Non-pigmented ciliary epithelial cell (primary cell): ENCODE results near the gene SYMPK.

Source experiments
- DNase-seq: peaks from one replicate; pipeline ENCODE4 v3.0.0-alpha.2; 2010; ENCODE audit warnings: low read depth

Gene SYMPK

DNA sequence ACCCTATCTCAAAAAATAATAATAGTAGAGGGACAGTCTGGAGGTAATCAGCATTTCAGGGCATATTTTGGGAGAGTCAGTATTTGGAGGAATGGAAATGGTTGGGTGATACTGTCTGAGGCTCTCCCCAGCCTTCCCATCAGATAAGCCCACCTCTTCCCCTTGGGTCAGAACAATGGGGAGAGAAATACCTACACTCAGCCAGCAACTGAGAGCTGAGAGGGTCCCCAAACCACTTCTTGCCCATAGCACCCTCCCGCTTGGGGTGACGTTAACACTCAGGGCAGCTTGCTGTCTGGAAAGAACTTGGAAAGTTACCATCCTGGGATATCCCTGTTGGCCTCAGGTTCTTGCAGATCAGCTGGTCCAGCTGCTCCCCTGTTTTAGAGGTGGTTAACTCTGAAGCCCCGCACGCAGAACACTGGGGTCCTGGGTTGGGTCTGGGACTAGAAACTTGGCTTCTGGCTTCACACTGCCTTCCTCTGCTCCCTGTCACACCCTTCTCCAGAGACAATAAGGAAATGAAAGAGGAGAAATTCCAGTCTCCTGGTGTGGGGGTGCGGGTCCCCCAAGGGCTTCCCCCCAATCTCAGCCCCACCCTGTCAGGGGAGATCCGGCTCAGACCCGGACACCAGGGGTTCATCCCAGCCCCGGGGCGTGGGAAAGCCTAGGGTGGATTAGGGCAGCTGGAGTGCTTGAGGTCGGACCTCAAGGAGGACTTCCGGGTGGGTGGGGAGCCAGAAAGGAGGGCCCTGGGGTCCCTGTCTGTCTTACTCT lies 3.6 kb upstream of the SYMPK start:
- DNase-seq: no peak

DNA sequence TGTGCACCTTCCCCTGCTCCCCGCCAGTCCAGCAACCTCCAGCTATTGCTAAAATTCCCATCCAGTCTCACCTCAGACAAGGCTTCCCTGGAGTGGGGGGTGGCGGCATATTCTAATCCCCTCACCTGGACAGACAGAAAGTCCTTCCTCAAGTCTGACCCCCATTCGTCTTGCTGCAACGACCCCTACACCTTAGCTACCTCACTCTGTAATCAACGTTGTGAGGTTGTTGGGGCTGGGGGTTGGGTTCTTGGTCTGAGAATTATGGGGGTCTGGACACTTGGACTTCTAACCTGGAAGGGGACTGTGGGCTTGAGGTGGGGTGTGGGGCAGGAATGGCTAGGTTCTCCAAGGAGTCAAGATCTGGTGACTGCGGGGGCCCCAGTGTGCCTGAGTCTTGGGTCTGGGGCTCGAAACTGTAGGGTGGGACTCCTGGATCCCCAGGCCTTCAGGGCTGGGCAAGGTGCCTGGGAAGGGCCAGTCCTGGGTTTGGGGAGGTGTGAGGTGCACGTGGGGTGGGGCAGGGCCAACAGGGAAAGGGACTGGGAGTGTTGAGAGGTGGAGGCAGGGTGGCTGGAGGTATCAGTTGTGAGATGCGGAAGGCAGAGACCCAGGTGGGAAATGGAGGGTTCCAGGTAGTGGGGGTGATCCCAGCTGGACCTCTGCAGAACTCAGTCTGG lies 2.5 kb upstream of the SYMPK start:
- no peak for DNase-seq

DNA sequence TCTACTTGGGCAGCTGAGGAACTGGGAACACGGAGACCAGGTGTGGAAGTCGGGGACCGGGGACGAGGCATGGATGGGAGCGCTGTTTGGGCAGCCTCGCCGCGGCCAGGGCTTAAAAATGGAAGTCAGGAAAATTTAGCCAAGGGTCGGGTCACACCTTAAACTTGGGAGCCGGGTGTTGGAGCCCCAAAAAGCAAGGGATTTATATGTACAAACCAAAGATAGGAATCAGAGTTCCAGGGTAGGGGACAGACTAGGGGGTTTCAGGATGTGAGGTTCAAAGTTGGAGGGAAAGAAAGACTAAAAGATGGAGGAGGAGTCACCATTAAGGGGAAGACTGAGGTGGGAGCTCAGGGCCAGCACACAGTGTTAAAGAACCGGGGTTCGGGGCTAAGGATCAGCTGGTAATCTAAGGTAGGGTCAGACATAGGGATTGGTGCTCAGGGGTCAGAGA lies 1.7 kb upstream of the SYMPK start:
- no peak for DNase-seq

DNA sequence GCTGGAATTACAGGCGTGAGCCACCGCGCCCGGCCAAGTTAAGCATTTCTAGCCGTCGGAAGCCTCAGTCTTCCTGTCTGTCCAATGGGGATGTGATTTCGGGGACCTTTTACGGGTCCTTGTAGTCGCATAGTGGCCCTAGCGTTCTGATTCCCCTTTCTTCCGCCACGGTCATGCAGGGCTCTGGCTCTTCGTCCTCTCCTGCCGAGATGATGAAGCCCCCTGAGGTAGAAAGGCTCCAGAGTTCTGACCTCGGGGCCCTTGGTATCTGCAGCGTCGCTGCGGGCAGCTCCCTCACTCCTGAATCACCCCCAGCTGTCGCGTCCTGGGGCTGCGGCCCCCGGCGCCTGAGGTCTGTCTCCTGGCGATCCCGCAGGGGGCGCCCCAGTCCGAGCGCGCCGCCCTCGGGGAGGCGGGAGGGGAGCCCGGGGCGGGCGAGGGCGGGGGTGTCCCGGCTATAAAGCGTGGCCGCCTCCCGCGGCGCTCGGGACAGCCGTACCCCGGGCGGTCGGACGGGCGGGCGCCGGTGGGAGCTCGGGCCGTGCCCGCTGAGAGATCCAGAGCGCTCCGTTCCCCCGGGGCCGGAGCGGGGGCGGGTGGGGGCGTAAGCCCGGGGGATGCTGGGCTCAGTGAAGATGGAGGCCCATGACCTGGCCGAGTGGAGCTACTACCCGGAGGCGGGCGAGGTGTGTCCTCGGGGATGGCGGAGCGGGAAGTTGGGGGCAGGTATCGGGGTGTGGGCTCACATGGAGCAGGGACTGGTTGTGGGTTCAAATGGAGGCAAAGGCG lies 1.1 kb upstream of the SYMPK start, which contains the start of gene FOXA3:
TSS of gene FOXA3 (plus strand) at position 487 of the 789 bp plus-strand sequence. CDS start at position 618, 131 bp downstream.
- DNase-seq: no peak

DNA sequence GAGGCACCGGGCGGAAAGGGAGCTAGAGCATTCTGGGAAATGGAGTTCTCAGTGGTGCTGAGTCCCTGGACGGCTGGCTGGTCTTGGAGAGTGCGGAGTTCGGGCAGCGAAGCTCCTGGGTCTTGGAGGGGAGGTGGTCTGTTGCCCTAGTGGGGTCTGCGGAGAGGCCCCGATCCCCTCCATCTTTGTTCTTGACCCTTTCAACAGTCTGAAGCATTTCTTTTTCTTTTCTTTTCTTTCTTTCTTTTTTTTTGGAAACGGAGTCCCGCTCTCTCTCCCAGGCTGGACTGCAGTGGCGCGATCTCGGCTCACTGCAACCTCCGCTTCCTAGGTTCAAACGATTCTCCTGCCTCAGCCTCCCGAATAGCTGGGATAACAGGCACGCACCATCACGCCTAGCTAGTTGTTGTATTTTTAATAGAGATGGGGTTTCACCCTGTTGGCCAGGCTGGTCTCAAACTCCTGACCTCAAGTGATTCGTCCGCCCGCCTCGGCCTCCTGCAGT lies 440 bp upstream of the SYMPK start:
- no peak for DNase-seq

DNA sequence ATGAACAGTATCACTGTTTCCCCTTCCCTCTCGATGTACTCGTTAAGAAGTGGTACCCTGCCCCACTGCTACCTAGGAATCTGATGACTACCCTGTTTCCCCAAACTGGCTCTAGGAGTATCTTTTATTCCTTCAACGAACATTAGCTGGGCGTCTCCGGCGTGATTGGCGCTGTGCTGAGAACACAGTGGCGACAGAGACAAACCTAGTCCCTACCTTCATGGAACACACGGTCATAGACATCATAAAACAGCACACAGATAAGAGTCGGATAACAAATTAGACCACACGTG lies 730 bp downstream of the SYMPK start:
- DNase-seq: no peak

DNA sequence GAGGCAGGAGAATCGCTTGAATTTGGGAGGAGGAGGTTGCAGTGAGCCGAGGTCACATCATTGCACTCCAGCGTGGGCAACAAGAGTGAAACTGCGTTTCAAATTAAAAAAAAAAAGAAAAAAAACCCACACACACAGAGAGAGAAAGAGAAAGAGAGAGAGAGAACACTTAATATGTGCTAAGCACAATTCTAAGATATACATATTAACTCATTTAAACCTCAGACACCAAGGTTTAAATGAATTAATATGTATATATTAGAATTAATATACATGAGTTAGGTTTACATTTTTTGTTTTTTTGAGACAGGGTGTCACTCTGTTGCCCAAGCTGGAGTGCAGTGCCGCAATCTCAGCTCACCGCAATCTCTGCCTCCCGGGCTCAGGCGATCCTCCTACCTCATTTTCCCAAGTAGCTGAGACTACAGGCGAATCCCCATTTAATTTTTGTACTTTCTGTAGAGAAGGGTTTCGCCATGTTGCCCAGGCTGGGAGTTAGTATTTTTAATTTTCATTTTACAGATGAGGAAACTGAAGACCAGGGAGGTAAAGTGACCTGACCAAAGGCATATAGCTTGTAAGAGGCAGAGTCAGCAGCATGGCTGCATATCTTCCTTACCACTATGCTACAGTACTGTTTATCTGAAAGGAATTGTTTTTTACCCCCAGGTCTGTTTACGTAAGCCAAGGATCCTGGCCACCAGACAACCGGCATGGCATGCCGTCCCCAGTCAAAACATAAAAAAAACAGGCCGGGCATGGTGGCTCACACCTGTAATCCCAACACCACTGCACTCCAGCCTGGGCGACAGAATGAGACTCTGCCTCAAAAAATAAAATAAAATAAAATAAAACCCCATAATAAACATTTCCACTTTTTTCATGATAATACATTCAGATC lies 2.3 kb downstream of the SYMPK start:
- DNase-seq: no peak

DNA sequence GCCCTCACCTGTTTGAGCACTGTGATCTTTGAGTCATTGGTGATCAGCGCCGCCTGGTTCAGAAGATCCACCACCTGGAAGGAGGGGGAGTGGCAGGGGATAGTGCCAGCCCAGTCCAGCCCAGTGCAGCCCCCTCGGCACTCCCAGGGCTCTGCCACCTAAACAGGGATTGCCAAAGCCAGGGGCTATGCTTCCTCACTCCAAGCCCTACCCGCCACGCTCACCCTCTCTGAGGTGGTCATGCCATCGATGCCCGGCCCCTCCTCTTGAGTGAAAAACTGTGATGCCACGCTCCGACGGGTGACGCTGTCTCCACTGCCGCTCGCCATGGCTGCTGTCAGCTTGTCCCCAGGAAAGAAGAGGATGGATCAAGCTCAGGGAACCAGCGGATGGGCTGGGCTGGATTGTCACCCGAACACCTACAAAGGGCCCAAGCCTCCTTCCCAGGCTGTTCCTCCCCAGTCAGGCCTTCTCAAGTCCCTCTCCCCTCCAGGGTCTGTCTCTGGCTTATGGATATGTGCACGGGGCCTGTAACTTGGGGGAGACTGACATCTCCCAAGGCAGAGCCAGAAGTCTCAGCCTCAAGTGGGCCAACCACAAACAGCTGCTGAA lies 8.7 kb downstream of the SYMPK start:
- DNase-seq: no peak

DNA sequence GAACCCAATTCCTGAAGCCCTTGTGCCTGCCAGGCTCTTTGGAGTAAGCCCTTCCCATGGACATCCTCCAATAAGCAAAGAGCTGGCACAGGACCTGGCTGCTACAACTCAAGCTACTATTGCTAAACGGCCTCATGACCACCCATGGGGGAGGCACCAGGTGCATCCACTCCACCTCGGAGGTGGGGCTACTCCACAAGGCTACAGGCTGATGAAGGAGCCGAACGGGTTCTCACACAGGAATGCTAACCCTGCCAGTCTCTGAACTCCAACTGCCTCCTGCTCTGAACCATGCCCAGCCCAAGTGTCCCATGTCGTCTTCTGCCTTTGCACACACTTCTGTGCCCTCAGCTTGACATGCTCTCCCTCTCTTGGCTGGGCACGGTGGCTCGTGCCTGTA lies 10.0 kb downstream of the SYMPK start:
- DNase-seq: no peak

DNA sequence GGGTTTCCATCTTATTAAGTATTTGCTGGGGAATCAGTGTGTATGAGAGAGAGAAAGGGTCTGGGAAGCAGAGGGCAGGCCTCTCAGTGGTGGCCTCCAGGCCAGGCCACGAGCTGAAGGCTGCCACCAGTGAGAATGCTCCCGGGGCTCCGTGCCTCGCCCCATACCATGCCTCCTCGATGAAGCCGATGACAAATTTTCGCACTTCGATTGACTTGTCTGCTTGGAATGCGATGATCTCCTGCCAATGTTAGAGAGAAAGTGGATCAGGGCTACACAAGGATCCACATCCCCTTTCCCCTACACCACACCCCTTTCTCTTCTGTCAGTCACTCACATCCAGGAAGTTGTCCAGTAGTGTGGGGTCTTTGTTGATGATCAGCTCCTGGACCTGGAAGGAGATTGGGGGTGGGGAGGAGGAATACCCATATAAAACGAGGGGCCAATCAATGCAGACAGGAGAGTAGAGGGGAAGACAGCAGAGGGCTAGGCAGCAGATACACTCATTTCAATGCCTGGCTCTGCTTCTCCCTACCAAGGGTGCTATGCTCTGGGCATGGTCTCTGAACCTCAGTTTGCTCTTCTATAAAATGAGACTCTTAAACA lies 10.7 kb downstream of the SYMPK start:
- no peak for DNase-seq

DNA sequence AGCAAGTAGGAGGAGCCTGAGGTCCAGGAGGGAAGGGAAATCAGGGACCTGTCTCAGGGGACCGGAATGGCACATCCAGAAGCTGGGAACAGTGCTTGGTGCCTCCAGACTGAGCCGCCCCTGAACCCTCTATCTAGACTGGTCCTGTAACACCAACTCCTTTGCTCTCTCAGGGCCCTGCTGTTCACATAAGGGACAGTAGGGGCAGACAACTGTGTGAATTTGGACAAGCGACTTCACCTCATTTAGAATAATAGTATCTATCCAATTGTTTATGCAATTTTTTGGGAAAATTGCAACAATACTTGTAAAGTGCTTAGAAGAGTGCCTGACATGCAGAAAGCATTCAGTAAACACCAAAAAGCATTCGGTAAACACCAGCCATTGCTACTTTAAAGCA lies 14.0 kb downstream of the SYMPK start:
- DNase-seq: no peak

DNA sequence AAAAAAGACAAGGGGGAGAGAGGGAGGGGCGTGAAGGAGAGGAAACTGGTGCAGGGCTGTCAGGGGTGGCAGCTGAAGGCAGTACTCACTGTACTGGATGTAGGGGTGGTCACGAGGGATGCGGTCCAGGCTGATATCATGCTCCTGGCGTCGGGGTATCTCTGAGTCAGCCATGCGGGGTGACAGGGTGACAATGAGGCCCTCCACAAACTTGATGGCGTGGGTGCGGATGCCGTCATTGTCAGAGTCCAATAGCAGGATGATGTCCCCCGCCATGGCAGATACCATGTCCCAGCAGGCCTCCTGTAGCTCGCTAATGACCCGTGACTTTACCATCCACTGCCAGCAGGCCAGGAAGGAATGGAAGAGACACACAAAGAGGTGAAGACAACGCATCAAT lies 15.3 kb downstream of the SYMPK start:
- DNase-seq: no peak

DNA sequence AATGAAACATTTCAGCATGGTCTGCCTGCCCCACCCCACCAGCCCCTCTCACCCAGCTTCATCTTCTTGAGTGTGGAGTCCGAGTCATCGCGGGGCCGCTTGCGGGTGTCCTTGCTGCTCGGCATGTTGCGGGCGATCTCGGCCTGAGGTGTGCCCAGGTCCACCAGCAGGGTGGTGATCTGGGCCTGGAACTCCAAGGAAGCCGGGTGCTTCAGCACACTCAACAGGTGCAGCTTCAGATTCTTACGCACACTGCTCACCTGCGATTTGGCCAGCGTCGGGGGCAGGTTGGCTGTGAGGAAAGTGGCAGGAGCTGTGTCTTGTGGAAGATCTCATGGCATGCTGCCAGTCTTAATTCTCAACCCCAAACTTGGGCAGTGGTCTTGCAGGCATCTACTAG lies 20.7 kb downstream of the SYMPK start:
- no peak for DNase-seq

DNA sequence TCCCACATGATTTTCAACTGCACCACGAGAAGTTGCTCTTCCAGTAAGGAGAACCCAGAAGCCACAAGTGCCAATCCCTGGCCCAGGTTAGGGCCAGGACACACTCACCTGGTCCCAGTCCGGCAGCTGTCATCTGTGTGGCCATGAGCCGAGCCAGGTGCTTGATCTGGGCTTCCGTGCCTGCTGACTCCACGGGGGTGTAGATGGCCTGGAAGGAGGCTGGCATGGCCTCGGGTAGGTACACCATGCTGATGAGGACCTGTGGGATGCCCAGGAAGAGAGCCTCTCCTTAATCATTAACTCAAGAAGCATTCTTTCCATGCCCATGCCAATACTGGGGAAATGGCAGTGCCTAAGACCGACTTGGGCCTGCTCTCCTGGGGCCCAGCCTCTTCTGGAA lies 28.0 kb downstream of the SYMPK start:
- DNase-seq: no peak

DNA sequence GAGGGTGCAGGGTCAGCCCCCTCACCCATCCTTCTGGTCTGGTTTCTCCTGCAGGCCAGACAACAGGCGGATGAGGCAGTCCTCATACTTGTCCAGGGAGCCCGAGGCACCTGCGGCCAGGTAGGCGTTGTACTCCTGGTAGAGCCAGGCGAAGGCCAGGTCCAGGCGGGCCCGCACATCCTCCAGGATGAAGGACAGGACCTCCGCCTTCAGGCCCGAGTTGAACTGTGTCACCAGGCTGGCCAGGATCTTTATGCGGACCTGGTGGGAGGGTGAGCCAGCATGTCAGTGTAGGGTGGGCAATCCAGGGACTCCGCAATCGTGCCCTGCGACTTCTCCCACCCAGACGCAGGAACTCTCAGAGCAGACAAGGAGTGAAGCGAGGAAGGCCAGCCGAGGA lies 34.0 kb downstream of the SYMPK start:
- no peak for DNase-seq

DNA sequence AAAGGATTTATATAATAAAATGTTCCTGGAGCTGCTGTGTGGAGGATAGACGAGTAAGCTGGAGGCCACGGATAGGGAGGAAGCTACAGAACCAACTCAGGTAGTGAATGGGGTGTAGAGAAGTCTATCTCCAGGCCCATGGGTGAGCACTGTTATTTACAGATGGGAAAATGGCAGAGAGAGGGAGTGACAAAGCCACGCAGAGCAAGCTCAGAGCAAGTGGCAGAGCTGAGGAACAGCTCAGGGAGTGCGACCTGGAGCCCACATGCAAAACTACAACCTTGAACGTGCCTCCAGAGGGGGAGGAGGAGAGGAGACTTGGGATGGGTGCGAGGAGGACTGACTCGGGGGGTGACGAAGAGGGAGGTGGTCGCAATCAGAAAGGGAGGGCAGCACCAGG lies 34.4 kb downstream of the SYMPK start:
- DNase-seq: no peak

DNA sequence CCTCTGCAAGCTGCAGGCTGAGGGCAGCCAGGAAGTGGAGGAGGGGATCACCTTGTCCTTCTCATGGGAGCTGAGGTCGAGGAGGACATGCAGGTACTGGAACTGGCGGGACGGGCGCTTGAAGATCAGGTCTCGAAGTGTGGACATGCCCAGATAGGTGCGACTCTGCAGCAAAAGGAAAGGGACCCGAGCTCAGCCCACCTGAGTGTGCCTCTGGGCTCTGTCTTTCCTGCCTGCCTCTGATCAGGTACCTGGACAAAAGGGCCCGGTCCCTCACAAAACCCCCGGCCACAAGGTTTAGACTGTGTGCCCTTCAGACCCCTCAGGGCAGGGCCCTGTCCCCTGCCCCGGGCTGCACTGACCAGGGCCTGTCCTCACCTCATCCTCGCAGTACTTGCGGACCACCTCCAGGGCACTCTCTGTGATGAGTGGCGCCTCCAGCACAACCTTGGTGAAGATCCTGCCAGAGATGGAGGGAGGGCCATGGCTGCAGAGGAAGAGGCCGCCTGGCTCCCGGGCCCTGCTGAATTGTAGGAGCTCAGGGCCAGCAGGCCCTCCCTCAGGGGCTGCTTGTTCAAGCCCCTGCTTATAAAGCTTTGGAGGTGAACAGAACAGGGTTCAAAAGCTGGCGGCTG lies 35.4 kb downstream of the SYMPK start:
- no peak for DNase-seq

DNA sequence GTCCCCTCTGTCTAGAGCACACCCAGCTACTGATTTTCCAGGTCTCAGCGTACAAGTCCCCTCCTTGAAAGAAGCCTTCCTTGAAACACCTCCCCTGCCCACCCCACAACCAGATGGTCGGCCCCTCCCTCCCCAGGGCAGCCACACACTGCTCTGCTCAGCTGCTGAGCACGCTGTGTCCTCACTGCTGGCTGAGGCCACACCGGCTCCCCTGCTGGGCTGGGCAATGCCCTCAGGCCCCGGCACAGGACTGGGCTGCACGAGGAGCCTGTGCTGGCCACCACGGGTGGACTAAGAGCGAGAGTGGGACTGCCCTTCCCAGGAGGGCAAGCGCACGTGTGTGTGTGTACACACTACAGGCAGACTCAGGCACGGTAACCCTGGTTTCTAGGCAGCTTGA lies 36.0 kb downstream of the SYMPK start:
- no peak for DNase-seq

DNA sequence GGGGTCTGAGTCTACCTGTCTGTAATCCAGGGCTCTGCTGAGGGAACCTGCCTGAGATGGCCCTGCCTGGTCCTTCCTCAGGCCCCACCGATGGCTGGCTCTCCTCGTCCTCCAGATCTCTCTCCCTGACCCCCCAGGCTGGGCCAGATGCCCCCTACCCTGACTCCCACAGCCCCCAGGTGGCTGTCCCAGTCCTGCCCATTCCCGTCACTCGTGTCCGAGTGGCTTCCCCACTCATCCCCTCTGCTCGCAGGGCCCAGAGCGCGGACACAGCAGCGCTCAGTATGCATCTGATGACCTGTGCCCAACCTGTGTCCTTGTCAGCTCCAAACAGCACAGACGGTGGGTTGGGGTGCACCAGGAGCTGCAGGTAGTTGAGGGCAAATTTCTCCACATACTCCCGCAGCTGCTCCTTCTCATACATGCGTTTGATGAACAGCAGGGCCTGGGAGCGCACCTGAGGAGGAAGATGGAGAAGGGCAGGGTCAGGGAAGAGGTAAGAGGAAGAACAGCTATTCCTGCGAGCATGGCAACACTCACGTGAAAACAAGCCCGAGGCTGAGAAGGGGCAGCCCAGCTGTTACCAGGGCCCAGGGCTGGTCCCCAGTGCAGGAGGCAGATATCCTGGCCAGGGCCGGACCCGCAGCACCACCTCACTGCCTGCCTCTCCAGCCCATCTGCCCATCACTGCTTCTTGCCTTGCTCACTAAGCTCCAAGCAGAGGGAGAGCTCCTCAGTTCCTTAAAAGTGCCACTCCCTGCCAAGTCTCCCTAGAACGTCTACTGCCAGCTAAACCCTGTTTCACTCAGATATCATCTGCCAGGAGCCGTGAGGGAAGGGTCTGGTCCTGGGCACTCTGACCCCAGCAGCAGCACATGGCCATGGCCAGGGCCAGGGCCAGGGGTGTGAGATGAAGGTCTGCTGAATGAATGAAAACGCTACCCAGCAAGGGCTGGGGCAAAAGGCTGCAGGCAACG lies 36.7 kb downstream of the SYMPK start:
- DNase-seq: no peak
